HG02970 (cell line): ENCODE results near the gene APOL1.
"Not testable (repeated sequence)": the region's sequence is repeated elsewhere in the genome, so short reads cannot be mapped to it uniquely, and the experiment has no call there.

Experiments used
- ATAC-seq: cut with Tn5 transposase; IDR thresholded peaks from one replicate; pipeline ENCODE4 v1.9.1; 2021; ENCODE audit warnings: mild to moderate bottlenecking, moderate library complexity, moderate number of reproducible peaks; ENCODE audit not compliant: unreplicated experiment, low FRiP score

Gene APOL1

DNA sequence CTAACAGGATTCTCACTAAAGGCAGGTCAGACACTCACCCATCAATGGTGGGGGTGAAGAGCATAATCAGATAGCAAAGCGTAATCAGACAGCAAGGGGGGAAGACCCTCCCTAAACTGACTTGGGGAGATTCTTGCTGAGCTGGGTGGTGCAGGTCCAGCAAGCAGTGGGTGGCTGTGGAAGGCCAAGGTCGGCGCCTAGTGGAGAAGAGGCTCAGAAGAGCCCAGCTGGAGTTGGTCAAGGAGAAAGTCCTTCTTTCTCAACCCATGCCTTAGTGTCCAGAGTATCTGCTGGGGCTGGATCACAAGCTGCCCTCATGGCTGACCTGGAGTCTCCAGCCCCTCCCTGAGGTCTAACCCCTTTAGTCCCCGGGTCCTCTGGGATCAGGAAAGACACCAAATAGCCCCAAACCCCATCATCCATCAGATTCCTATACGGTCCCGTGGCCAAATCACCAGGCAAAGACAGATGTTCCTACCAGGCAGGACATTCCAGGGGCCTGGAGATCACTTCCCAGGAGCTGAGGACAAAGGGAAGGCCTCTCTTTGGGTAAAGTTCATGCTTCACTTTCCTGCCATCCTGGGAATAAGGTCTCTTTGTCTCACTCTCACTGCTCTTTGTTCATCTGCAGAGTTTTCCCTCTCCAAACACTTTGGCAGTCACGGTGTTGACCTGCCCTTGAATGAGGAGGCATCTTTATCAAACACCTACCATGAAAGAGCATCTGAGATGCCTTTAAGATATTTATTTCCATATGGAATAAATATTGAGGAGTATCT is 11.1 kb downstream of the APOL1 start:
- not testable (repeated sequence) for ATAC-seq

- no peak for ATAC-seq
Observed at GRCh38 chr22:36267058-36267457, 14.1 kb downstream of the APOL1 start.

DNA sequence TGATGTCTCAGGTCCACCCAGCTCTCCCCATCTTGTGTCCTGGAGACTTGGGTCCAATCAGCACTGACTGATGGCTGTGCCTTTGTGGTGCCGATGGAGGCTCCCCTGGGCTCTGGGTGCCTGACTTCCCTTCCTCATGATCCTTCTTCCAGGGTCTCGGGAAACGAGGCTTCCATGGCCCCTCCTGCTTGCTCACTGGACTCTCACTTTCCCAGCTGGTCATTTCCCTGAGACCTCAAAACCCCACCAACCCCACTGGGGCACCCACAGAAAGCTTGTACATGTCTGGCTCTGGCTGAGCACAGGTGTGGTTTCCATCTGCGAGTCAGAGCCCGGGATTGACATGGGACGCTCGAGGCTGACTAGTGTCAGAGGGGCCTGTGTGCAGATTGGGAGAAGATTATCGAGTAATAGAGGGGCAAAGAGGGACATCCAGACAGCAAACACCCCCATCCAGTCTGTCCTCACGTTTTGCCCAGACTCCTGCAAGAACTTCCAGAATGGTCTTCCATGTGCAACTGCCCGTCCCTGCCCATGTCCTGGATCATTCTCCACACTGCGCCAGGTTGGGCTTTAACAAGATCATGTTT is 15.1 kb downstream of the APOL1 start:
- no peak for ATAC-seq

DNA sequence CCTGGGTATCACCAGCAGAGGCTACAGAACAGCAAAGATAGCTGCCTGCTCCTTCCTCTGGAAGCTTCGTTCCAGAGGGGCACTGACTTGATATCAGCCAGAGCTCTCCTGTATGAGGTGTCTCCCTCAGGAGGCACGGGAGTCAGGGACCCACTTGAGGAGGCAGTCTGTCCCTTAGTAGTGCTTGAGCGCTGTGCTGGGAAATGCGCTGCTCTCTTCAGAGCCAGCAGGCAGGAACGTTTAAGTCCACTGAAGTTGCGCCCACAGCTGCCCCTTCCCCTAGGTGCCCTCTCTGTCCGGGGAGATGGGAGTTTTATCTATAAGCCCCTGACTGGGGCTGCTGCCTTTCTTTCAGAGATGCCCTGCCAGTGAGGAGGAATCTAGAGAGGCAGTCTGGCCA is 18.3 kb downstream of the APOL1 start:
- not testable (repeated sequence) for ATAC-seq

DNA sequence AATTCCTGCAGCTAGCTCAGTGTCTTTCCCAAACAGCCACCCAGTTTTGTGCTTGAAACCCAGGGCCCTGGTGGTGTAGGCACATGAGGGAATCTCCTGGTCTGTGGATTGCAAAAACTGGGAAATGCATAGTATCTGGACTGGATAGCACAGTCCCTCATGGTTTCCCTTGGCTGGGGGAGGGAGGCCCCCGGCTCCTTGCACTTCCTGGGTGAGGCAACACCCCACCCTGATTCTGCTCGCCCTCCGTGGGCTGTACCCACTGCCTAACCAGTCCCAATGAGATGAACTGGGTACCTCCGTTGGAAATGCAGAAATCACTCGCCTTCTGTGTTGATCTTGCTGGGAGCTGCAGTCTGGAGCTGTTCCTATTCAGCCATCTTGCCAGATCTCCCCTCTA is 19.0 kb downstream of the APOL1 start:
- ATAC-seq, result not testable (repeated sequence)

- no peak for ATAC-seq
Observed at GRCh38 chr22:36274531-36274930, 21.6 kb downstream of the APOL1 start.

GRCh38 chr22:36277482-36278291 is 24.8 kb downstream of the APOL1 start:
- no peak for ATAC-seq

DNA sequence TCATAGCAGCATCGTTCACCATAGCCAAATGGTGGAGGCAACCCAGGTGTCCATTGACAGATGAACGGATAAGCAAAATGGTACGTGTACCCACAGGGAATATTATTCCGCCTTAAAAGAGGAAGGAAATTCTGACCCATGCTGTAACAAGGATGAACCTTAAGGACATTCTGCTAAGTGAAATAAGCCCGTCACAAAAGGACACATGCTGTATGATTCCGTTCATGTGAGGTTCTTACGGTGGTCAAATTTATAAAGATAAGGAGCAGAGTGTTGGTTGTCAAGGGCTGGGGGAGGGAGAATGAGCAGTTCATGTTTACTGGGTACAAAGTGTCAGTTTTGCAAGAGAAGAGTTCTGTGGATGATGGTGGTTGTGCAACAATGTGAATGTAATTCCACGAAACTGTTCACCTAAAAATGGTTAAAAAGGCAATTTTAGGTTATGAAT is 26.3 kb downstream of the APOL1 start:
- ATAC-seq, result no peak

DNA sequence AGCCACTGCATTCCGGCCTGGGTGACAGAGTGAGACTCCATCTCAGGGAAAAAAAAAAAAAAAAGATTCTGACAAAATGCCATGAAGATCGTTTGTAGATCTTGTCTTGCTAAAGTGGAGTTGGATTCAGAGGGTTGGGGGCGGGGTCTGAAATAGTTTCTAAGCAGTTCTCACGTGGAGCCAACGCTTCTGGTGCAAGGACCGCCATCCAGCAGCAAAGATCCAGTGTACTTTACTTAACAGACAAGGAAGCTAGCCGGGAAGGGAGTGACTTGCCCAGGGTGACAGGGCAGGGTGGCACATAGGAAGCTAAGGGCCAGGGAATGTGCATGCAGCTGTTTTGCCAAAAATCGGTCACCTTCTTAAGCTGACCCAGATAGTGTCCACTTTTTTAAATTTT is 27.4 kb downstream of the APOL1 start:
- no peak for ATAC-seq

GRCh38 chr22:36281781-36282327 is 28.9 kb downstream of the APOL1 start:
- ATAC-seq, result no peak

DNA sequence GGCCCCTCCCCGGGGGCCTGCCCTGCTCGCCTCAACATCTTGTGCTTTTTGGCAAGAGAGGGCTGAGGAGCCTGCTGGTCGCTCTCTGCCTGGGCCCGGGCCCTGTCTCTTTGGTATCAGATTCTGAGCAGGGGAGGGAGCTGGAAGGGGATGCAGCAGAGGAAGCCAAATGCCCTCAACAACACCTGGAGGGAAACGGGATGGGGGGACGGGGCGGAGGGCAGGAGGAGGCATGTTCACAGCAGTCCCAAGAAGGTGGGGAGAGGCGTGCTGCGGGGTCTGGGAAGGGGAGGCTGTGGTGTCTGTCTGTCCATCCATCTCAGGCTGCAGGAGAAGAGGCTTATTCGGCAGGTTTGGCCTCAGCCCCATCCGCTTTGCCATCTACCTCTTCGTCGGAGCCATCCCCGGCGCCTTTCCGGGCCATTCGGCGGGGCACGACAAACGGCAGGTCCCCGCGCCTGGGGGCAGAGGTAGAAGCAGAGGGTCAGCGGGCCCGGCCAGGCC is 29.4 kb downstream of the APOL1 start:
- no peak for ATAC-seq

- ATAC-seq, result no peak
Observed at GRCh38 chr22:36284171-36284571, 31.2 kb downstream of the APOL1 start.

DNA sequence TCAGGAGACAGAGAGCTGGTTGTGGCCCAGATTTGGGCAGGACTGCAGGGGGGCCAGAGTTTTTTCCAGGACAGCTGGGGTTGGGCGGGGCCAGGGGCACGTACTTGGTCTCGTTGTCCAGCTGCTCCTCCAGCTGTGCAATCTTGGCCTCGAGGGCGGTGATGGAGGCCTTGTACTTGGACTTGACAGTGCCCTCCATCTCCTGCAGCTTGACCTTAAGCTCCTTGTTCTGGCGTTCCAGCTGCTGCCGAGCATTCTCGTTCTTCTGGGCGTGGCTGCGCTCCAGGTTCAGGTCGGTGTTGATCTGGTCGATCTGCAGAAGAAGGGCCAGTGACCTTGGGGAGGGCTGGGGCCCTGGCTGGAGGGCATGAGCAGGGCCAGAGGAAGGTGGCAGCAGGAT is 32.1 kb downstream of the APOL1 start:
- ATAC-seq, result no peak

- no peak for ATAC-seq
Observed at GRCh38 chr22:36285545-36285944, 32.6 kb downstream of the APOL1 start.

GRCh38 chr22:36286096-36286957 is 33.4 kb downstream of the APOL1 start:
- no peak for ATAC-seq

- no peak for ATAC-seq
Observed at GRCh38 chr22:36287881-36288515, 35.1 kb downstream of the APOL1 start.

- ATAC-seq, result no peak
Observed at GRCh38 chr22:36288571-36289405, 35.9 kb downstream of the APOL1 start.

DNA sequence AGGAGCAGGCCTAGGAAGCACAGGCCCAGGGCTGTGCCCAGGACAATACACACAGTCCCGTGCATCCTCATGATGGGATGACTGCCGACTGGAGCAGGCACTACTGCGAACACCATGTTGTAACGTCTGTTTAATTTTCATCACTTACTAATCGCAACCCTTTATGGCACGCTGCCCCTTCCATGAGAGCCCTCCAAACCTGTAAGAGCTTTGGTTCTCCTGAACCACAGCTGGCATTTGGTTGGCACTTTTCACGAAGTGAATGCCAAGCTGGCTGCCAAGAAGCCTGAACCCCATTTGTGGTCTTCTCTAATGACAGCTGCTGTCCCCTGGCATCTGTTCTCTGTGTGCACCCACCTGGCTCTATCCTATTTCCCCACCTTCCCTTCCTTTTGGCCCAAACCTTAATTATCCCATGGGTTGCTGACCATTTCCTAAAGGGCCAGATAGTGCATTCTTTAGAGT is 36.5 kb downstream of the APOL1 start:
- ATAC-seq, result no peak
